NCI-H1694 (cell line): ENCODE measurements around the gene CUZD1.
"Not testable (repeated sequence)": the region's sequence is repeated elsewhere in the genome, so short reads cannot be mapped to it uniquely, and the experiment has no call there.

ENCODE experiments used
- DNase-seq: peaks from one replicate; lab custom pipeline; 2025; lab: John Stamatoyannopoulos, UW

Gene CUZD1, protein sequence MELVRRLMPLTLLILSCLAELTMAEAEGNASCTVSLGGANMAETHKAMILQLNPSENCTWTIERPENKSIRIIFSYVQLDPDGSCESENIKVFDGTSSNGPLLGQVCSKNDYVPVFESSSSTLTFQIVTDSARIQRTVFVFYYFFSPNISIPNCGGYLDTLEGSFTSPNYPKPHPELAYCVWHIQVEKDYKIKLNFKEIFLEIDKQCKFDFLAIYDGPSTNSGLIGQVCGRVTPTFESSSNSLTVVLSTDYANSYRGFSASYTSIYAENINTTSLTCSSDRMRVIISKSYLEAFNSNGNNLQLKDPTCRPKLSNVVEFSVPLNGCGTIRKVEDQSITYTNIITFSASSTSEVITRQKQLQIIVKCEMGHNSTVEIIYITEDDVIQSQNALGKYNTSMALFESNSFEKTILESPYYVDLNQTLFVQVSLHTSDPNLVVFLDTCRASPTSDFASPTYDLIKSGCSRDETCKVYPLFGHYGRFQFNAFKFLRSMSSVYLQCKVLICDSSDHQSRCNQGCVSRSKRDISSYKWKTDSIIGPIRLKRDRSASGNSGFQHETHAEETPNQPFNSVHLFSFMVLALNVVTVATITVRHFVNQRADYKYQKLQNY

GRCh38 chr10:122845783-122846332 lies at the start of gene CUZD1:
CUZD1 (minus strand) TSS chr10:122845857; CDS start chr10:122845843, 14 bp downstream.
- DNase-seq, result no peak

DNA sequence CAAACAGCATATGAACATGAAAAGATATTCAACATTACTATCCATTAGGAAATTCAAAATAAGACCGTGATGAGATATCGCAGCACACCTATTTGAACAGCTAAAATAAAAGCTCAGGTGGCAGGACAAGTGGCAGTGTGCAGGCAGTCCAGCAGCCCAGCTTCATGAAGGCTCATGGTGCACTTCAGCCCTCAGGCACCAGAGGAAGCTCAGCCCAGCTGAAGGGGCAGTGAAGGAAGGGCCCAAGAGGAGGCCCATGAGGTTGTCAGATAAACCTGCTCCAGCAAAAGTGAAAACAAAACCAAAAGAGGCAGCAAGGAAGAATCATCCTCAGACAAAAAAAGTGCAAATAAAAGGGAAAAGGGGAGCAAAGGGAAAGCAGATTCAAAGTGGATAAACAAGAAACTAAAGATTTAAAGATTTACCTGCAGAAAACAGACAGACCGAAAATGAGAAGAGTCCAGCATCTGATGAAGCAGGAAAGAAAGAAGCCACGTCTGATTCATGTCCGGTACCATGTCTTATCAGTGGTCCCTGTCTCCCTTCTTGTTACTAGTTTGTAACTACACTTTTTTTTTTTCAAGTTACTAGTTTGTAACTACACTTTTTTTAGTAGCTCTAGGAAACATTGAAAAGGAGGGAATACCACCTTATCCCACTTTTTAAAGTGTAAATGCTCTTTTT lies 48.7 kb upstream of the CUZD1 start:
- DNase-seq, result no peak

DNA sequence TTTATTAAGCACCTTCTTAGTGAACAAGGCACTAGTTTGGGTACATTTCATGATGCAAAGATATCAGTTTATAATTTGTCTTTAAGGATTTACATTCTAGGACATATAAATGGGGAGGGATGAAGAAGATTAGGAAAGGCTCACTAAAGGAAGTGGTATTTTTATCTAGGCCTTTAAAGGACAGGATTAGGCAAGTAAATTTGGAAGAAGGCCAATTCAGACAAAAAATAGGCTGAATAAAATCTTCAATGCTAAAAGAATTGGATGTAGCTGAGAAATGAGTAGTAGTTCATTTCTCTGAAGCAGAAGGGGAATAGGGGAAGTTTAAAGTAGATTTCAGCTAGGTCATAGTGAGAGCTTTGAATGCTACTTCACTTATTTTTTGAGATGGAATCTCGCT lies 38.5 kb upstream of the CUZD1 start:
- no peak for DNase-seq

DNA sequence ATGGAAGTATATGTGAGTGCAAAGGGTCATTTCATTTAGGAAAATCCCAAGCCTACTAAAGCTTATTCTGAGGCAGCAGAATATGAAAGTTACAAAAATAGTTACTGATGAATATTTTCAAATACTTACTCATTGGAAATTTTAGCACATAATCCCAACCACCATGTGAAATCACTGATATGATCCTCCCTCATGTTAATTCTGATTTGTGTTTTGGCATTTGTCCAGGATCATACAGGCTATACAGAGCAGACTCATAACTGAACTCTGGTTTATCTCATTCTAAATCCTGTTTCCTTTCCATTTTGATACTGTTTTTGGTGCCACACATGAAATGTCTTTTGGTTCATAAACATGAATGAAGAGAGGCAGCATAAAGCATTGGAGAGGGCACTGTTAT lies 37.1 kb upstream of the CUZD1 start:
- no peak for DNase-seq

DNA sequence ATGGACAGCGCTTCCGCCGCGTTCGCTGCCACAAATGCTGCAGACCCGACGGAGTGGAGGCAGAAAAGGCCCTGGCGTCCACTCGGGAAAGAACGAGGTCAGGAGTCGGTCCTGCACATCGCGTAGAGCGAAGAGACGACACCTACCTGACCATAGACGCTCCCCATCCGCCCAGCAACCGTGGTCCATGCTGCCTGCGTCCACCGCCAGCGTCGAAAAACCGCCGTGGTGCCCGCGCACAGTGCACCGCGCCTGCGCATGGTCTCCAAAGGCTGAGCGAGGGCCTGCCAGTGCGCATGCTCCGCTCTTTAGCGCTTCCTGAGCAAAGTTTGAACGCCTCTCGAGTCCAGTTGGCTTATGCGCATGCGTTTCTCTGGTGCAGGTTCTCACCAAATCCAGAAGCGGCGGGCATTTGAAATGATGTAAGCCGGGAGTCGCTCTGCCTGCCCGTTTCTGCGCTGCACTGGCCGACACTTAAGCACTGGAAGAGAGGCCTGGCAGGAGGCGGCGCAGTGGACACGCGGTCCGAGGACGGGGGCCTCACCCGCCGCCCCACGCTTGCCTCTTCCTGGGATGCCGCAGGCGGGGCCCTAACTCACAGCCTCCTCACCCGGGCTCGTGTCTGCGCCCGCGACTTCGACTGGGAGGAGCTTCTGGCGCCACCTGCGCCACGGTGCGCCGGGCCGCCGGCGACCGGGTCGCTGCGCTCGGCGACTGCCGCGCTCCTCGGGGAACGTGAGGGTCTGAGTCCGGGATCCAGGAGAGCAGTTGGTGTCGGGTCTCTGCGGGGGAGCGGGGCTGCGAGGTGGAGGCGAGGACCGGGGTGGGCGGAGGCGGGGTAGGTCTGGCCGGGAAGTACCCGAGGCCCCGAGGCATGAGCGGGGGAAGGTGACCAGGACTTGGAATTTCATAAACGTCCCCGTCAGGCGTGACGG lies 33.9 kb upstream of the CUZD1 start, which contains the start of gene FAM24B:
FAM24B (minus strand) TSS at position 243 of the 935 bp plus-strand sequence. CDS start 29,066 bp downstream, outside the sequence.
- peak; percentile 78 for DNase-seq

DNA sequence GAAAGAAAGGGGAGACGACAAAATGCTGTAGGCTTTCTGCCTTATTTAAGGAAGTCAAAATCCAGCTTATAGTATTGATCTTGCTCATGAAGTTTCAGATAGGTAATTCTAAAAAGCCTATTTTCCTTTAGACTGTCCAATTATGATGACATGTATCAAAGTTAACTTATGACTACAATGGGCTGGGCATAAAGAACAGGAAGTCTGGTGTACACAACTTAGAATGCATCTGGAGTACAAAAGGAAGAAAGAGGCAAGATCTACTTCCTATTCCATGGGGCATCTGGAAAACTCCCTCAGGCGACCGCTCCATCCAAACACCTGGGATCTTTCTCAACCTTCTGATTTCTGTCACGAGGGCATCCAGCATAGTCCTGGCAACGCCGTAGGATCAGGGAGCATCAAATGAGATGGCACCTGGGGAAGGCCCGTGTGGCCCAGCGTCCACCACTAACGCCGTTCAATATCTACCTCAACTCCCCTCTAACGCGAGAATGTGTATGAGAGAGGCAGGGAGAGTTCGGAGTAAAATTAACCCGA lies 33.2 kb upstream of the CUZD1 start:
- no peak for DNase-seq

GRCh38 chr10:122877264-122877663 lies 31.6 kb upstream of the CUZD1 start:
- no peak for DNase-seq

GRCh38 chr10:122876467-122876855 lies 30.8 kb upstream of the CUZD1 start:
- DNase-seq, result no peak

- no peak for DNase-seq
These were observed 30.3 kb upstream of the CUZD1 start for GRCh38 chr10:122875843-122876466.

DNA sequence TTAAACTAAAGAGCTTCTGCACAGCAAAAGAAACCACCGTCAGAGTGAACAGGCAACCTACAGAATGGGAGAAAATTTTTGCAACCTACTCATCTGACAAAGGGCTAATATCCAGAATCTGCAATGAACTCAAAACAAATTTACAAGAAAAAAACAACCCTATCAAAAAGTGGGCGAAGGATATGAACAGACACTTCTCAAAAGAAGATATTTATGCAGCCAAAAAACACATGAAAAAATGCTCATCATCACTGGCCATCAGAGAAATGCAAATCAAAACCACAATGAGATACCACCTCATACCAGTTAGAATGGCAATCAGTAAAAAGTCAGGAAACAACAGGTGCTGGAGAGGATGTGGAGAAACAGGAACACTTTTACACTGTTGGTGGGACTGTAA lies 26.3 kb upstream of the CUZD1 start:
- not testable (repeated sequence) for DNase-seq

DNA sequence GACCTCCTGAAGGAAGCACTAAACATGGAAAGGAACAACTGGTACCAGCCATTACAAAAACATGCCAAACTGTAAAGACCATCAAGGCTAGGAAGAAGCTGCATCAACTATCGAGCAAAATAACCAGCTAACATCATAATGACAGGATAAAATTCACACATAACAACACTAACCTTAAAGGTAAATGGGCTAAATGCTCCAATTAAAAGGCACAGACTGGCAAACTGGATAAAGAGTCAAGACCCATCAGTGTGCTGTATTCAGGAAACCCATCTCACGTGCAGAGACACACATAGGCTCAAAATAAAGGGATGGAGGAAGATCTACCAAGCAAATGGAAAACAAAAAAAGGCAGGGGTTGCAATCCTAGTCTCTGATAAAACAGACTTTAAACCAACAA lies 23.1 kb upstream of the CUZD1 start:
- DNase-seq, result not testable (repeated sequence)

DNA sequence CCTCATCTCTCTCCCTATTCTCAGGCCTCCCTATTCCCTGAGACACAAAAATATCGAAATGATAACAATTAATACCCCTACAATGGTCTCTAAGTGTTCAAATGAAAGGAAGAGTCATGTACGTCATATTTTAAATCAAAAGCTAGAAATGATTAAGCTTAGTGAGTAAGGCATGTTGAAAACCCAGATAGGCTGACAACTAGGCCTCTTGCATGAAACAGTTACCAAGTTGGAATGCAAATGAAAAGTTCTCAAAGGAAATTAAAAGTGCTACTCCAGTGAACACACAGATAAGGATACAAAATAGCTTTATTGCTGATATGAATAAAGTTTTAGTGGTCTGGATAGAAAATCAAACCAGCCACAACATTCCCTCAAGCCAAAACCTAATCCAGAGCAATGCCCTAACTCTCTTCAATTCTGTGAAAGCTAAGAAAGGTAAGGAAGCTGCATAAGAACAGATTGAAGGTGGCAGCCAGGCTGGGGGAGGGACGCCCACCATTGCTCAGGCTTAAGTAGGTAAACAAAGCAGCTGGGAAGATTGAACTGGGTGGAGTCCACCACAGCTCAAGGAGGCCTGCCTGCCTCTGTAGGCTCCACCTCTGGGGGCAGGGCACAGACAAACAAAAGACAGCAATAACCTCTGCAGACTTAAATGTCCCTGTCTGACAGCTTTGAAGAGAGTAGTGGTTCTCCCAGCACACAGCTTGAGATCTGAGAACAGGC lies 21.3 kb upstream of the CUZD1 start:
- not testable (repeated sequence) for DNase-seq

- no peak for DNase-seq
These were observed 19.2 kb upstream of the CUZD1 start for GRCh38 chr10:122864901-122865300.

DNA sequence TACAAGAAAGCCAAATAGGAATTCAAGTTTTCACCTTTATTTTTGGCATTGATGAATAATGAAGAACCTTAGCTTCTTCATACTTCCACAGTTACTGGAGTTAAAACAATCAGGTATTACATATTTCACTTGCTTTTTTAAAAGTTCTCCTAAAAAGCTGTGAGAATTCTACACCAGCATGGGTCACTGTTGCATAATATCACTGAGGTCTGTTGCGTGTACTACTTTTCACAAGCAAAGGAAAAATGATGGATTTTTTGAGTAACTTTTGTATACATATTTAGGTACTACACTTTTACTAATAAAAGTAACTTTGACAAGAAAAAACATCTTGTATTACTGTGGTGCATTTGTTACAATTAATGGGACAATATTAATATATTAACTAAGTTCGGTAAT lies 18.5 kb upstream of the CUZD1 start:
- no peak for DNase-seq

- no peak for DNase-seq
These were observed 17.8 kb upstream of the CUZD1 start for GRCh38 chr10:122863216-122864193.

DNA sequence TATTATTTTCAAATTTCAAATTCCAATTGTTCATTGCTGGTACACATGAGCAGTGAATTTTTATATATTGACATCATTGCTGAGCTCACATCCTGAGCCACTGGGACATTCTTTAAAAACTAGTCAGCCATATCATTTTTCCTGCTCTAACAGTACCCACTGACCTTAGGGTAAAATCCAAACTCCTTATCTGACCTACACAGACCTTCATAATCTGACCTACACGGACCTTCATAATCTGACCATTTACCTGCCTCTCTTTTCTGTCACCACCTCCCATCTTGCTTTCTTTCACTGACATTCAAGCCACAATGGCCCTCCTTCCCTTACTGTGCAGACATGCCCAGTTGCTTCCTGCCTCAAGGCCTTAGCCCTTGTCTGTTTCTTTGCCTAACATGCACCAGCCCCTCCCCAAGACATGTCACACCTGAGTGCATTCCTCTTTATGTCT lies 16.1 kb upstream of the CUZD1 start:
- DNase-seq, result no peak

DNA sequence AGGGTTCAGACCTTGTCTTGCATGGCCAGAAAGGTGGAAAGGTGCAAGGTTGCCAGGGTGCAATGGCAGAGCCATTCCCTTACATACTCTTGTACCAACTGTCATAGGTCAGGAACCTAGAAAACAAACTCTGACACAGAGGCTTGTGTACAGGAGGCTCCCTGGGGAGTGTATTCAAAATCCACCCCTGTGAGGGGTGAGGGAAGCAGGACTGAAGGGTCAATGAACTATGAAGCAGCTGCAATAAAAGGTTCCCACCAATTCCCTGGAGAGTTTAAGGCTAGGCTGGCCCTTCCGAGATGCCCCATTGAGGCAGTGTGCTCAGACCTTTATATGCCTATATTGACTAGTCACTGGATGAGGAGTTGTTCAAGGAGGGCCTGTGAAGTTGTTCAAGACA lies 13.9 kb upstream of the CUZD1 start:
- no peak for DNase-seq

DNA sequence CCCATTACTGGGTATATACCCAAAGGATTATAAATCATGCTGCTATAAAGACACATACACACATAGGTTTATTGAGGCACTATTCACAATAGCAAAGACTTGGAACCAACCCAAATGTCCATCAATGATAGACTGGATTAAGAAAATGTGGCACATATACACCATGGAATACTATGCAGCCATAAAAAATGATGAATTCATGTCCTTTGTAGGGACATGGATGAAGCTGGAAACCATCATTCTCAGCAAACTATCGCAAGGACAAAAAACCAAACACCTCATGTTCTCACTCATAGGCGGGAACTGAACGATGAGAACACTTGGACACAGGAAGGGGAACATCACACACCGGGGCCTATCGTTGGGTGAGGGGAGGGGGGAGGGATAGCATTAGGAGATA lies 12.4 kb upstream of the CUZD1 start:
- not testable (repeated sequence) for DNase-seq

- no peak for DNase-seq
These were observed 11.2 kb upstream of the CUZD1 start for GRCh38 chr10:122856902-122857301.
